Ecto neural progenitor cell (in vitro differentiated cells): Measurements from ENCODE around the gene MRFAP1L1.
"Not testable (repeated sequence)": the region's sequence is repeated elsewhere in the genome, so short reads cannot be mapped to it uniquely, and the experiment has no call there.

ENCODE experiments used
- DNase-seq: peaks from one replicate; pipeline ENCODE4 v3.0.0-alpha.2; 2018; ENCODE audit warnings: low spot score

The MRFAP1L1 gene

GRCh38 chr4:6688879-6689505 is 20.7 kb downstream of the MRFAP1L1 start:
- peak; percentile 71 for DNase-seq

- DNase-seq: no peak
Observed at GRCh38 chr4:6687947-6688878, 21.5 kb downstream of the MRFAP1L1 start.

GRCh38 chr4:6686104-6686787 is 23.4 kb downstream of the MRFAP1L1 start:
- no peak for DNase-seq

- DNase-seq: no peak
Observed at GRCh38 chr4:6684656-6685055, 25.0 kb downstream of the MRFAP1L1 start.

GRCh38 chr4:6682862-6683590 is 26.6 kb downstream of the MRFAP1L1 start:
- no peak for DNase-seq

- no peak for DNase-seq
Observed at GRCh38 chr4:6681191-6681590, 28.5 kb downstream of the MRFAP1L1 start.

- no peak for DNase-seq
Observed at GRCh38 chr4:6680372-6681034, 29.2 kb downstream of the MRFAP1L1 start.

GRCh38 chr4:6676722-6677558 is 32.7 kb downstream of the MRFAP1L1 start:
- no peak for DNase-seq

- DNase-seq: no peak
Observed at GRCh38 chr4:6674500-6675149, 35.0 kb downstream of the MRFAP1L1 start.

- peak; percentile 95 for DNase-seq
Observed at GRCh38 chr4:6673660-6674499, 35.8 kb downstream of the MRFAP1L1 start.

- DNase-seq: not testable (repeated sequence)
Observed at GRCh38 chr4:6673191-6673659, 36.4 kb downstream of the MRFAP1L1 start.

- not testable (repeated sequence) for DNase-seq
Observed at GRCh38 chr4:6672541-6673190, 37.0 kb downstream of the MRFAP1L1 start.

- DNase-seq: no peak
Observed at GRCh38 chr4:6672131-6672530, 37.5 kb downstream of the MRFAP1L1 start.

GRCh38 chr4:6671648-6672047 is 38.0 kb downstream of the MRFAP1L1 start:
- DNase-seq: no peak

- no peak for DNase-seq
Observed at GRCh38 chr4:6668391-6668790, 41.3 kb downstream of the MRFAP1L1 start.

- DNase-seq: no peak
Observed at GRCh38 chr4:6665320-6665654, 44.4 kb downstream of the MRFAP1L1 start.

GRCh38 chr4:6663596-6664393 is 45.9 kb downstream of the MRFAP1L1 start:
- DNase-seq: no peak

GRCh38 chr4:6662591-6662990 is 47.1 kb downstream of the MRFAP1L1 start:
- DNase-seq: no peak
